RCC 7860 (cell line): ENCODE results near the gene TOR4A.

Experiments
- DNase-seq: peaks from one replicate; pipeline ENCODE4 v3.0.0-alpha.2; 2015; ENCODE audit warnings: low spot score
- FAIRE-seq: peaks from 2 replicates; lab custom pipeline; 2012; peaks lifted over from hg19 to GRCh38; lab: Jason Lieb, UNC

TOR4A gene

GRCh38 chr9:137269231-137269772 lies 8.2 kb upstream of the TOR4A start:
- FAIRE-seq = no peak

DNA sequence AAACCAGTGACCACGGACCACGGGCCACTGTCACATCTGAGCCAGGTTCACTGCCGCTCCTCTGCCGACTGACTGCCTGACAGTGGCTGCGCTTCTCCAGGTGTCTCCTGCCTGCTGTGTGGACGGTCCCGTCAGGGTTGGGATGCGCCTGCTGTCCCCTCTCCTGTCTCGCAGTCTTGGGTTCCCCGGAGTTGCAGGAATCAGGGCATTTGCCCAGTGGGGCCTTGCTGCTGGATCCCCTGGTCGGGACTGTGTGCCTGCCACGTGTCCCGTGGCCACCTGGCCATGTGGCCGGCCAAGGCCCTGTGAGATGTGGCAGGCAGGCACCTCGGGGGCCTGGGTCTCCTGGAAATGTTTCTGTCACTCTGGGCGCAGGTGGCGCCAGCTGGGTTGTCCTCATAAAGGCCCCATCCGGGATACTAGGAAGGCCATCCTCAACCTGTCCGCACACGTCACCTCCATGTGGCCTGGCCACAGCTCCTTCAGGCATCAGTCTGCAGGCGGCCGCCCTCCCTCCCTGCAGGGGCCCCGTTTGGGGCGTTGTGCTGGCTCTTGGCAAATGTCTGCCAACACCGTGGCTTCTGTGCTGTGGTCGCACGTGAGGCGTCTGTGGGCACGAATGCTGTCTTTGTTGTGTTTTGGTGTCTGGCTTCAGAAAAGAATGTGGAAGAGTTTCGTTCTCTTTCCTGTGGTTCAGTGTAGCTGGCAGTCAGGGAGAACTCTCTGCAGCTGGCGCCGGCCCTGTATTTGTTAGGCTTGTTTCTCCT lies 6.4 kb upstream of the TOR4A start:
- DNase-seq = no peak
- FAIRE-seq = no peak

More at GRCh38 chr9:137269231-137269772, 8.2 kb upstream of the TOR4A start:
- no peak for DNase-seq

DNA sequence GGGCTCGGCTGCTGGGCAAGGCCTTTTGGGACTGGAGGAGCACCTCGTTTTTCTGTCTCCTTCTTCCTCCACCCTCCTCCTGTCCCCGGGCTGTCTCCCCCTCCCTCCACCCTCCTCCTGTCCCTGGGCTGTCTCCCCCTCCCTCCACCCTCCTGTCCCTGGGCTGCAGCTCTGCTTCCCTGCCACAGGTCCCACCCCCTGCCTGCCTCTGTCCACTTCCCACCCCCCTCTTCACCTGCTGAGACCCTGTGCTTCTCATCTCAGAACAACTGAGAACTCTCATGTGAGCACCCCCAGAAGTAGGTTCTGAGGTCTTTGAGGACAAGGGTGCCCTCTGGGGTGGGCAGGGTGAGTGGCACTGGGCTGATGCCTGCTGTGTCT lies 5.8 kb upstream of the TOR4A start:
- FAIRE-seq = no peak
- no peak for DNase-seq

DNA sequence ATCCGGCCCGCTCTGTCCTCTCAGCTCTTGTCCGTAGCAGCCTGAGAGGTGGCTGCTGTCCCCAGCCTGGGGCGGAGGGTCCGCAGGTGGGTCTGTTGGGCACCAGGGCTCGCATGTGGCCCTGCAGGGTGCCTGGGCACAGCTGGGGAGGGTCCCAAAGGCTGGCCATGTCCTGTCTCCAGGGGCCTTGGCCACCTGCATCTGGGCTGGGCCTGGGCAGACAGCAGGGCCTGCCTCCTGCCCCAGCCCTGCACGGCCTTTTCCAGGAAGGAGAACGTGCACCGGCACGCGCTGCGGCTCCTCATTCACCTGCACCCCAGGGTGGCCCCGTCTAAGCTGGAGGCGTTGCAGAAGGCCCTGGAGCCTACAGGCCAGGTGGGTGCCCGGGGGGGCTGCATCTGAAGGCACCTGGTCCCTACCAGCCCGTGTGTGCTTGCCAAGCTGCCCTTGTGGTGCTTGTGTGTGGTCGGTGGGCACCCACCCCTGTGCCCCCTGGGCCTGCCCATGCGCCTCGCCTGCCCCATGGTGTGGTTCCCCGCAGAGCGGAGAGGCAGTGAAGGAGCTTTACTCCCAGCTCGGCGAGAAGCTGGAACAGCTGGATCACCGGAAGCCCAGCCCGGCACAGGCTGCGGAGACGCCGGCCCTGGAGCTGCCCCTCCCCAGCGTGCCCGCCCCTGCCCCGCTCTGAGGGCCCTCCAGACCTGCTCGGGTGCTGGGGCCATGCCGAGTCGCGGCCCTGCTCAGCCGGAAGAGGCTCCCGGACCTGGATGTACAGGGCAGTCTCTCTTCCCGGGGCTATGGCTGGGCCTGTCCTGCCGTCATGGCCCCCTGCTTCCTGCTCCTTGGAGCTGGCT lies 5.1 kb upstream of the TOR4A start:
- DNase-seq (no peak), FAIRE-seq (no peak)

GRCh38 chr9:137273095-137273490 lies 4.4 kb upstream of the TOR4A start:
- DNase-seq (no peak), FAIRE-seq (no peak)

- DNase-seq (no peak), FAIRE-seq (no peak)
These were observed 3.8 kb upstream of the TOR4A start for GRCh38 chr9:137273611-137274320.

GRCh38 chr9:137275203-137275587 lies 2.3 kb upstream of the TOR4A start:
- DNase-seq = no peak
- FAIRE-seq = no peak

GRCh38 chr9:137275588-137276472 lies 1.7 kb upstream of the TOR4A start:
- DNase-seq (no peak), FAIRE-seq (no peak)

DNA sequence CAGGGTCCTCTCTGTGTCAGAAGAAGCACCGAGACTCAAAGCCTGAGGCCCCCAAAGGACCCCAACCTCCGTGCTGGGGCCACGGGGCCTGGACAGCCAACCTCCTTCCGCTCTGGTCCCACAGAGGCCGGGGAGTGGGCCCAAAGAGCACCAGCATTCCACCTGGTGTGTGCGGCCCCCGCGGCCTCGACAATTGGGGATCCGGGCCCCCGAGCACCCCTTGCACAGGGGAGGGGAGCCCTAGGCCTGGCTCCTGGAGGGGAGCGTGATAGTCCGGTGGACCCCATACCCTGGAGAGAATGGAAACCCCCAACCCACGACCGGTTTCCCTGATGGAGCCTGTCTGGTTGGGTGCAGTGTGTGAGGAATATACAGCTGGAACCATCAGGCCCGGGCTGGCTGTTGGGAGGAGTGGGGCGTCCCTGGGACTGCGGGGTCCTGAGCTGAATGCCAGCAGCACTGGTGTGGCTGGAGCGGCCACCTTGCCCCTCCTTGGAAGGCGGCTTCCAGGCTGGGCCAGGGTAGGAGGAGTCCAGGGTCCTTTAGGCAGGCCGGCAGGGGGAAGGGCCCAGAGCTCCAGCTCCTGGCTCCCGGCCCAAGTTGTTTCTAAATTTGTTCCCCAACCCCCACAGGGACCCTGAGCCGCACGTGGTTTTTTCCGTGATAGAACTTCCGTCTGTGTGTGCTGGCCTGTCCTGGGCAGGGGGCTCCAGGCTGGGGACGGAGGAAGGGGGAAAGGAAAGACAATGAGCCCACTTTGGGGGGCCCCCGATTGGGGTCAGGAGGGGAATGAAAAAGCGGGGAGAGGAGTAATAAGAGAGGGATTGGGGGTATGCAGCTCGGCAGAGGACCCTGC lies 825 bp upstream of the TOR4A start:
- FAIRE-seq (no peak), DNase-seq (no peak)

DNA sequence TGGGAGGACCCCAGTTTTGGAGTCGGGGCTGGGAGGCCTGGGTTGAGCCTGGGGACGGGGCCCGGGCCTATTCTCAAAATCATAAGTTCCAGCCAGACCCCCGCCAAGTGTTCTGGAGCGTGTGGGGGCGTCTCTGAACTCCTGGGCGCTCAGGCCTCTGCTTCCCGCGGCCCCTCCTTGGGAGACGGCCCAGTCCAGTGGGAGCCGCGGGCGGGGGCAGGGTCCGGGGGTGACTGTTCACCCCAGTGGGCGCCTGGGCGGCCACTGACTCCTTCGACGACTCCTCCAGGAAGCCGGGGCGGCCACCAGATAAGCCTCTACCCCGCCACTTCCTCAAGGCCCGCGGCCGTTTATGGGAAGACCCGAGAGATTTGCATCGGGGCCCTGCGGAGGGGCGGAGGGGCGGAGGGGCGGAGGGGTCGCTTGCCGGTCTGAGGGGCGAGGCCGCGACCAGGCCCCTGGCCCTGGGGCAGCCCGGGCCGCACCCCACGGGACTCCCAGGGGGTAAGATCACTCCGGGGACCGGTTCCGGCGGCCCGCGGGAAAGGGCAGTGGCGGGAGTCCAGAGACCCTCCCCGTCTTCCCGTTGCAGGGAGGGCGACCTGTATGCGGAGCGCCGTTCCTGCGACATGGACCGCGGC lies 655 bp downstream of the TOR4A start:
- DNase-seq = no peak
- FAIRE-seq = no peak

DNA sequence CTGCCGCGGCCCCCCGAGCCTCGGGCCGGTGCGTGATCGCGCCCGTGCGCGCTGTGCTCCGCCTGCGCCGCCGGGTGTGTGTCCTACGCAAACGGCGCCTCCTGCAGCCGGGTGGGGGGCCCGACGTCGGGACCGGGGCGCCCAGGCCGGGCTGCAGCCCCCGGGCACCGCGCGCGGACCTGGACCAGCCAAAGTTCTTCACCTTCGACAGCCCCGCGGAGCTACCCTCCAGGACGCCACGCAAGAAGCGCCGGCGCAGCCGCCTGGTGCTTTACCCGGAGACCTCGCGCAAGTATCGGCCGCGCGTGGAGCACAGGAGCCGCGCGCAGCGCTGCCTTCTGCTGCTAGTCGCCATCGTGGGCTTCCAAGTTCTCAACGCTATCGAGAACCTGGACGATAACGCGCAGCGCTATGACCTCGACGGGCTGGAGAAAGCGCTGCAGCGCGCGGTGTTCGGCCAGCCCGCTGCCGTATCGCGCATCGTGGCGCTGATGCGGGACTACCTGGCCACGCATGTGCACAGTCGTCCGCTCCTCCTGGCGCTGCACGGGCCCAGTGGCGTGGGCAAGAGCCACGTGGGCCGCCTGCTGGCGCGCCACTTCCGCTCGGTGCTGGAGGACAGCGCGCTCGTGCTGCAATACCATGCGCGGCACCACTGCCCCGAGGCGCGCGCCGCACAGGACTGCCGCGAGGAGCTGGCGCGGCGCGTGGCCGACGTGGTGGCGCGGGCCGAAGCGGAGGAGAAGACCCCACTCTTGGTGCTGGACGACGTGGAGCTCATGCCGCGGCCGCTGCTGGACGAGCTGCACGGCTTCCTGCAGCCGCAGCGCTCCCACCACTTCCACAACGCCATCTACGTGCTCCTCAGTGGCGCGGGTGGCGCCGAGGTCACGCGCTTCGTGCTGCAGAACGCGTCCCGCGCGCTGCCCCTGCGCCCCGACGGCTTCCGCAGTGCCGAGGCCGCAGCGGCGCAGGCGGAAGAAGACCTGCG lies 1.5 kb downstream of the TOR4A start:
- DNase-seq (no peak), FAIRE-seq (no peak)

DNA sequence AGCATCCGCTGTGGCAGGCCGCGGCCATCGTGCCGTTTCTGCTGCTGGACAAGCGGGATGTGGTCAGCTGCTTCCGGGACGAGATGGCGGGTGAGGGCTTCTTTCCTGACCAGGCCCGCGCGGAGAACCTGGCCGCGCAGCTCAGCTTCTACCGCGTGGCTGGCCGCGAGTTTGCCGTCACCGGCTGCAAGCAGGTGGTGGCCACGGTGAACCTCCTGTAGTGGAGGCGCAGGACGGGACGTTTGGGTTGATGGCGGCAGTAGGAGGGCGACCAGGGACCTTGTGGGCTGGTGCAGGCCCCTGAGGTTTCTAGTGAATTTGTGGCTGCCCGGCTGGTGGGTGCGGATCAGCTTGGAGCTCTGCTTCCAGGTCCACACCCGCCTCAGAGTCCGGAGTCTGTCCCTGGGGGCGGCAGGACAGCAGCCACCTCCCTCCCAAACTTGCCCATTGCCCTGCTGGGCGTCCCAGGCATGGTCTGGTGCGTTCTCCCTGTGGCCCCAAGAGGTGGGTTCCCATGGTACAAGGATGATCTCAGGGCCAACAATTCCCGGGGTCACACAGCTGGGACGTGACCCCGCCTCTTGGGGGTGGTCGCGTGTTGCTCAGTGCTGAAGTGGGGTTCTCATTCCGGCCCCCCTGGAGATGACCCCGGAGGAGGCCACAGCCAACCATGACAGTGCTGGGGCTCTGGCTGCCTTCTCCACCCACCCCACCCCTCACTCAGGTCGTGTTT lies 2.4 kb downstream of the TOR4A start:
- no peak for DNase-seq
- no peak for FAIRE-seq

DNA sequence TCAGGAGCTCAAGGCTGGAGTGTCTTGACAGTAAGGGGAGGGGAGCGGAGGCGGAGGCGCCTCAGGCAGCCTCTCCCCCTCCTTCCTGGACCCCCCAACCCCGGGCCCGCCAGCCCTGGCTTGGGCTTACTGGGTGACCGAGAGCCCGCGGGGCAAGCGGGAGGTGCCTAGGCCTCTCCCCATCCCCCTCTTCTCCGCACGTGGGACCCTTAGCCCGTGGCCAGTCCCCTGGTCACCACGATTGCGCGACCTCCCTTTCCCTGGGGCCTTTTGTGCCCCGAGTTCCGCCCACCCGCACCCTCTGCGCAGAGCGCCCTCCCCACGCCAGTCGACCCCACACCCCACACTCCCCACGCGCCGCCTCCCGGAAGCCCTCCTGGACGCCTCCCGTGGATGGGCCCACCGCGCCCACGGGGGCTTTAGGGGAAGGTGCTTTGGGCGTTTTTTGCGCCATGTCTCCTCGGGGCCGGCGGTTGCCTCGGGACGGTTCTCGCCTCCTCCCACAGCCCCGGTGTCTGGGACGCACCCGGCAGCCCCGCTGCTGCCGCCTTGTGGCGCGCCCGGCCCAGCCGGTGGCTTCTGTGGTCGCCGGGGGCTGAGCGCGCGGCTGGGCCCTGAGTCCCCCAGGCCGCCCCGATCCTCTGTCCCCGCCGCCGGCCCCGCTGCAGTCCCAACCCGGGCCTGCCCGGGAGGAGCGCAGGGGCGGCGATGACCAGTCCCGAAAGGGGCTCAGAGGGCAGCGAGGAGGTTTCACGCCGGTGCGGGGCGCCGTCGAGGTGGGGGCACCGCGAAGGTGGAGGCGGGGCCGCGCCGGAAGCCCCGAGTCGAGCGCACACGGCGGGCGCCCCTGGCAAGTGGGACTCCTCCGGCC lies 3.2 kb downstream of the TOR4A start:
- DNase-seq = no peak
- FAIRE-seq = no peak

DNA sequence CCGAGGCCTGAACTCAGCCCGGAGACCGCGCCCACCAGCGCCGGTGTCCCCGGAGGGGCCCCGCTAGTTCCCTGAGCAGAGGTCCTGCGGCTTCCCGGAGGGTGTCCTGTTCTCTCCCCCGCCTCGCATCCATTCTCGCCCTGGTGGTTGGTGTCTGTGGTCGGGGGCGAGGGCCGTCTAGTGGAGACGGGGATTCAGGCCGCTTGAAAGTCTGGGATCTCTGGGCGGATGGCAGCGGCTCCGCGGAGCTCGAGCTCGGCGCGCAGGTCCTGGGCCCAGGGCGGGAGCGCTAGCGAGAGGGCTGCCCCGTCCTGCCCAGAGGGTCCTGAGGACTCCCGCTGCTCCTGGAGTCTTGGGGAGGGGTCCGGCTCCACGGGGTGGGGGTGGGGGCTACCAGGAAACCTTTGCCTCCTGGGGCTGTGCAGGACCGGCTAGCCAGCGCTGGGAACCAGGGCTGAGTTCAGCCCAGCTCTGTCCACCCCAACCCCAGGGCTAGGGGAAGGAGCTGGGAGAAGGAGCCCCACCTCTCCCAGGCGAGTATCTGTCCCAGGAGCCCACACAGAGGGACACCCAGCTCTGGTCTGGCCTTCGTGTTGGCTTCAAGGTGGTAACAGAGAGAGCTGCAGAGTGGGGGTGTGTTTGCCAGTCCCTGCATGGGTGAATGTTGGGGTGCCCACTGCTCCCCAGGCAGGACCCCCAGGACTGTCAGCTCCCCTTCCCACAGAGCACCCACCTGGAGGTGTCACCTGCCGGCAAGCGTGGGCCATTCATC lies 4.0 kb downstream of the TOR4A start:
- no peak for FAIRE-seq
- no peak for DNase-seq

DNA sequence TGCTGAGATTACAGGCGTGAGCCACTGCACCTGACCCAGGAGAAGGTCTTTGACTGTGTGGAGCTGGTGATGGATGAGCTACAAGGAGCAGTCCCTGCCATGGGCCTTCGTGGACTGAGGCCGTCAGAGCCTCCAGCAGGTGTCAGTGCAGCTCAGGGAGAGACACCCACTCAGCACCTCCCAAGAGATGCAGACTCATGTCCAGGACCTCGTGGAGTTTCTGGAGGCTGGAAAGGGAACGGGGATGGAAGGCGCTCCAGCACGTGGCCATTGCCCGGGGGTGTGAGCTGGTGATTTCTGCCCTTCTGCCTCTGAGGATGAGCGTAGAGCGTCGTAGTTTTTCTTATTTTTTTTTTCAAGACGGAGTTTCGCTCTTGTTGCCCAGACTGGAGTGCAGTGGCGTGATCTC lies 9.5 kb downstream of the TOR4A start:
- DNase-seq = peak; percentile 36
- FAIRE-seq = no peak
